ENCODE data around the gene PLPP3. TPM values are rescaled to one million over a fixed set of nuclear protein-coding genes. Genes with fewer than 3 reads are reported as not detected.

Gene PLPP3
- total RNA-seq, 6 experiments from 2014 or later, result 47.8 to 118 (median 65.8) TPM

DNA sequence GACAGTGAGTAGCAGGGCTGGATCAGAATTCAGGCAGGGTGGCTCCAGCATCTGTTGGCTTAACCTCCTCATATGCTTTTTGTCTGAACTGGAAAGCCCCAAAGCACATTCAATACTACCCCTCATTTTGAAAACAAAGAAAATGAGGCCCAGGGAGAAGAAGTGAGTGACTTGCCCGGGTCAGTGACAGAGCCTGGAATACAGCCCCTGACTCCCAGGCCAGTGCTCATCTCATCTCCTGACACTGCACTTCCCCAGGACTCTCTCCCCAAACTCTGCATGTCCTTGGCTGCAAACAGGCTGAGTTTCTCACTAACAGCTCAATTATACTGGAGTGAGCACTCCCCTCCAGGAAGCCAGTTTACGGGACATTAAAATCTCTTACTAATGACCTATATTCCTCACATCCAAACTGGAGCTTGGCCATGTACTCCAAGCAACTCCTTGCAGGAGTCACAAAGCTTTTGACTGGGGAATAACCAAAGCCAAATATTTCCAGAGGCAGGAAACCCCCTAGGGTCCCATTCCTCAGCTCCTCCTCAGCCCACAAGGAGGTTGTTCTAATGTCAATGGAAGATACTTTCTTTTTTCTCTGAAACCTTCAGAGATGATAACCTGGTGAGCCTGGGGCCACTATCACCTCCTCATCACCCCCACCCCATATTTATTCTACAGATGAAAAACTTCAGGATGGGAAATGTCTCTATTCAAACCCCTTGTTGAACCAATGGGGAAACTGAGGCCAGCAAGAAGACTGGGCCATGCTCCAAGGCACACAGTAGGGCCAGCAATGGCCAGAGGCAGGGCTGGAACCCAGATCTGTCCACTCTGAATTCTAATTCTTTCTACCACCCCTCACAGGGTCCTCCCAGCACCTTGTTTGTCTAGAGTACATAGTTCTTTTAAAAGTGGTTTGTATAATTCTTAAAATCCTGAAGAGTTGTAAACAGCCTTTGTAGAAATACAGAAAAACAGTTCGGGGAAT, 127.0 kb downstream of the PLPP3 start:
- H3K4me3 ChIP-seq, result no peak overlapping the region
- no peaks in the 10 kb centered on the region for H3K27me3 ChIP-seq
- DNase-seq (no peak), ATAC-seq (no peak)
- H3K4me1 ChIP-seq, result peaks cover 0 to 60% (median 24%) of the 10 kb centered on the region in 4 donors
- intact Hi-C loops (cut with DNase I), result loop anchor here (5.0 kb wide), 2 partner anchors 35 to 125 kb away; partner anchors contain the start of gene PLPP3 (in 1 of the 2)
- no peaks in the 10 kb centered on the region for H3K9me3 ChIP-seq
- WGBS (ENCODE audit: insufficient coverage, low coverage, low lambda C conversion rate, missing lambda C conversion rate), result 15% methylated on average over 3 of the region's 3 CpGs
- TF ChIP-seq, protein P1, sequence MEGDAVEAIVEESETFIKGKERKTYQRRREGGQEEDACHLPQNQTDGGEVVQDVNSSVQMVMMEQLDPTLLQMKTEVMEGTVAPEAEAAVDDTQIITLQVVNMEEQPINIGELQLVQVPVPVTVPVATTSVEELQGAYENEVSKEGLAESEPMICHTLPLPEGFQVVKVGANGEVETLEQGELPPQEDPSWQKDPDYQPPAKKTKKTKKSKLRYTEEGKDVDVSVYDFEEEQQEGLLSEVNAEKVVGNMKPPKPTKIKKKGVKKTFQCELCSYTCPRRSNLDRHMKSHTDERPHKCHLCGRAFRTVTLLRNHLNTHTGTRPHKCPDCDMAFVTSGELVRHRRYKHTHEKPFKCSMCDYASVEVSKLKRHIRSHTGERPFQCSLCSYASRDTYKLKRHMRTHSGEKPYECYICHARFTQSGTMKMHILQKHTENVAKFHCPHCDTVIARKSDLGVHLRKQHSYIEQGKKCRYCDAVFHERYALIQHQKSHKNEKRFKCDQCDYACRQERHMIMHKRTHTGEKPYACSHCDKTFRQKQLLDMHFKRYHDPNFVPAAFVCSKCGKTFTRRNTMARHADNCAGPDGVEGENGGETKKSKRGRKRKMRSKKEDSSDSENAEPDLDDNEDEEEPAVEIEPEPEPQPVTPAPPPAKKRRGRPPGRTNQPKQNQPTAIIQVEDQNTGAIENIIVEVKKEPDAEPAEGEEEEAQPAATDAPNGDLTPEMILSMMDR (IDR thresholded peaks at IDR 0.05), result no peak
- TF ChIP-seq POLR2A (IDR thresholded peaks at IDR 0.05), result no peak
- no peaks in the 10 kb centered on the region for H3K36me3 ChIP-seq
- H3K27ac ChIP-seq, result peak overlapping the region; percentile 75 to 94 (median 89)

DNA sequence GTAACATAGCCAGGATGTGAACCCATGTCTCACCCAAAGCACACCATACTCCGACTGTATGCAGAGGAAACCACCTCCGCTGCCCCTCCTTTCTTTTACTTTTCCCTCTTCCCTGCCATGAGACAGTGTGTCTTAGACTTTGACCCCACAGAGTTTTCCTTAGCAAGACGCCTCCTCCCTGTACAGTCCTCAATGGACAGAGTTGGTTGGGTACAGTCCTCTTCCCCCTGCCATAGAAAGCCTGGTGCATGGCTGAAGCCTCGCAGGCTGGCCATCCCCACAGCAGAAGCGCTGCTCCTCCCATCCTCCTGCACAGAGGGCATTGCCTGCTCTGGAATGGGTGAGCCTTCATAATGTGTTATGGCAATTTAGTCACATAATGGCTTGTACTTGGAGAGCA, 127.9 kb downstream of the PLPP3 start:
- no peaks in the 10 kb centered on the region for H3K9me3 ChIP-seq
- WGBS (ENCODE audit: insufficient coverage, low coverage, low lambda C conversion rate, missing lambda C conversion rate), result 92% methylated on average over 2 of the region's 5 CpGs
- TF ChIP-seq, protein P1 (IDR thresholded peaks at IDR 0.05), result no peak
- no peak for TF ChIP-seq POLR2A (IDR thresholded peaks at IDR 0.05)
- peaks cover 0 to 68% (median 27%) of the 10 kb centered on the region in 4 donors for H3K4me1 ChIP-seq
- no peak for DNase-seq
- no peak for ATAC-seq
- no peaks in the 10 kb centered on the region for H3K27me3 ChIP-seq
- no peaks in the 10 kb centered on the region for H3K36me3 ChIP-seq
- H3K4me3 ChIP-seq, result no peak overlapping the region
- peak overlapping the region; percentile 75 to 94 (median 89) for H3K27ac ChIP-seq
- intact Hi-C loops (cut with DNase I), result loop anchor here (5.0 kb wide), 2 partner anchors 34 to 126 kb away; partner anchors contain the start of gene PLPP3 (in 1 of the 2)

DNA sequence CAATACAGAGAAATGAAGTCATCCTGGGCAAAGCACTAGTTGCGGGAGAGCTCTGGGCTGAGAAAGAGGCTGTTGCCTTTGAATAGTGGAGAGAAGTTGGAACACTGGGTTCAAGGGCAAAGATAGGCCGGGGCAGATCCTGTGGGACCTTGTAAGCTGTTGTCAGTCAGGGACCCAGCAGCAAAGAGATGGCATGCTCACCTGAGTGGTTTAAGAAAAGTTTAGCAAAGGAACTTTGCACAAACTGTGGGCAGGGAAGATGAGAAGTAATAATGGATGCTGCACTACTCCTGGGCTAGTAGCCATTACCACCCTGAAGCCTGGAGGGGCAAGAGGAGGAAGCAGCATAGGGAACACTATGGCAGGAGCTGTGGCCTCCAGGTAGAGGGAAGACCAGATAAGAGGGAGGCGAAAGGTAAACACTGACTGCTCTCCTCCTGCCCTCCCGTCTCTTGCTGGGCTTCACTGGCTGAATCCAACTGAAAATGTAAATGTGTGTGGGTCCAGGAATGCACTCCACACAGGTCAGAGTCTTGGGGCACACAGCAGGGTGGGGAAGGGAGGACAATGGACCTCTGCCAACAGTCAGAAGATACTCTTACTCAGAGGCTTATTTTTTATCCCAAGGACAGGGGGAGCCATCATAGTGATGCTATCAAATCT, 129.2 kb downstream of the PLPP3 start:
- 35% methylated on average over 3 of the region's 4 CpGs for whole genome bisulfite sequencing (ENCODE audit: insufficient coverage, low coverage, low lambda C conversion rate, missing lambda C conversion rate)
- no peak for DNase-seq
- H3K9me3 ChIP-seq, result no peaks in the 10 kb centered on the region
- no peak overlapping the region for H3K4me3 ChIP-seq
- no peaks in the 10 kb centered on the region for H3K27me3 ChIP-seq
- intact Hi-C loops (cut with DNase I), result loop anchor here (5.0 kb wide), 2 partner anchors 33 to 127 kb away; partner anchors contain the start of gene PLPP3 (in 1 of the 2)
- H3K27ac ChIP-seq, result peak overlapping the region; percentile 75 to 94 (median 80)
- no peaks in the 10 kb centered on the region for H3K36me3 ChIP-seq
- ATAC-seq, result no peak
- TF ChIP-seq POLR2A (IDR thresholded peaks at IDR 0.05), result no peak
- TF ChIP-seq, protein P1 (IDR thresholded peaks at IDR 0.05), result no peak
- H3K4me1 ChIP-seq, result peaks cover 0 to 79% (median 32%) of the 10 kb centered on the region in 4 donors

DNA sequence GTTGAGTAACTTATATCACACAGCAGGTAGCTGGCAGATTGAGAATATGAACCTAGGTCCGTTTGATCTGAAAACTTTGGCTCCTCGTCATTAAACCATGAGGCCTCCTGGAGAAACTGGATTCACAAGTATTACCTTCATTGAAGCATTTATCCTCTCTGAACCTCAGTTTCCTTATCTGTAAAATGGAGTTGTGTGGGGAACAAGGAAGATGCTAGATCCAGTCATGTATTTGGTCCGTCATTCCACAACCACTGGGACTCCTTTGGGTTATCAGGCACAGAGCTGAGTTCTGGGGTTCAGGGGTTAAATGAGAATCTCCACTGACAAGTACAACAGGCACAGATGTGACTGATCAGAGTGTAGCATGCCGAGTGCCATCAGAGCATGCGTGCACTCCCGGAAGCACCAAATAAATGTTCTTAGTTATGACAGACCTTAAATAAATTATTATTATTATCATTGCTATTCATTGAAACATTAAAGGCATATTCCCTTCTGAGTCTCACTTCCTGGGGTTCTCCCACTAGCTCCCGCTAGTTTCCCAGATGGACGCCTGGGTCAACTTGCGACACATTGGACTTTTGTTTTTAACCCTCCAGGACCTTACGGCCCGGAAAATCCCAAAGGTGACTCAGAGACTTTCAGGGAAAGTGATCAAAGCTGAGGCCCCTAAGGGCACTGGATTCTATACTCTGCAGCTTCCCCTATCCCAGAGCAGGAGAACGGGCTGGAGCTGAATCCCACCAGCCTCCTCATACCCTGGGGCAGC, 130.6 kb downstream of the PLPP3 start:
- peak; percentile 24 to 63 (median 42) for ATAC-seq
- H3K27me3 ChIP-seq, result no peaks in the 10 kb centered on the region
- H3K36me3 ChIP-seq, result no peaks in the 10 kb centered on the region
- peaks cover 0 to 82% (median 35%) of the 10 kb centered on the region in 4 donors for H3K4me1 ChIP-seq
- peak overlapping the region; percentile 75 to 94 (median 80) for H3K27ac ChIP-seq
- intact Hi-C loops (cut with DNase I), result loop anchor here in 1 of 2 donors (2.0 kb wide), 1 partner anchor 60 kb away; no protein-coding TSS in a partner anchor
- 26% methylated on average over 12 of the region's 12 CpGs for WGBS (ENCODE audit: insufficient coverage, low coverage, low lambda C conversion rate, missing lambda C conversion rate)
- H3K4me3 ChIP-seq, result no peak overlapping the region
- DNase-seq, result peak; percentile 62 to 88 (median 75)
- TF ChIP-seq, protein P1 (IDR thresholded peaks at IDR 0.05), result no peak
- TF ChIP-seq POLR2A (IDR thresholded peaks at IDR 0.05), result peak; percentile 42
- no peaks in the 10 kb centered on the region for H3K9me3 ChIP-seq

Data from right lobe of liver (tissue), 6 donors.